Stimulated activated CD8-positive, alpha-beta memory T cell treated with anti-CD3 and anti-CD28 coated beads, Interleukin-4, amount 100 ng/mL, for 24 hours (primary cell): ENCODE results near the gene LUC7L2.
"Not testable (repeated sequence)": the region's sequence is repeated elsewhere in the genome, so short reads cannot be mapped to it uniquely, and the experiment has no call there.

Experiments used
- DNase-seq: peaks from one replicate; pipeline ENCODE4 v3.0.0-alpha.2; 2020; ENCODE audit warnings: low read depth

The LUC7L2 gene

DNA sequence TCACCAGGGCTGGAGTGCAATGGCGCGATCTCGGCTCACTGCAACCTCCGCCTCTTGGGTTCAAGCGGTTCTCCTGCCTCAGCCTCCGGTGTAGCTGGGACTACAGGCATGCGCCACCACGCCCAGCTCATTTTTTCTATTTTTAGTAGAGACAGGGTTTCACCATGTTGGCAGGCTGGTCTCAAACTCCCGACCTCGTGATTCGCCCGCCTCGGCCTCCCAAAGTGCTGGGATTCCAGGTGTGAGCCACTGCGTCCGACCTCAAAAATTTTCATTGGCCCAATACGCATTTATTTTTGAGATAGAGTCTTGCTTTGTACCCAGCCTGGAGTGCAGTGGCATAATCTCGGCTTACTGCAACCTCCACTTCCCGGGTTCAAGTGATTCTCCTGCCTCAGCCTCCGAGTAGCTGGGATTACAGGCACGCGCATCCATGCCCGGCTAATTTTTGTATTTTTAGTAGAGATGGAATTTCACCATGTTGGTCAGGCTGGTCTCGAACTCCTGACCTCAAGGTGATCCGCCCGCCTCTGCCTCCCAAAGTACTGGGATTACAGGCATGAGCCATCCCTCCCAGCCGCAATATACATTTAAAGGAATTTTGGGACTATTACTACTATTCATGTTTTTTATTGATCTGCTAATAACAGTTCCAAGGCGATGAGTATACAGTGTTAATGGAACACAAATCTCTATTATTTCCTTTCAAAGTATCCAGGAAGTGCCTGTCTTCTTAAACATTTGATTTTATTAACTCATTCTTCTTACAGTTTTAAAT is 1.8 kb upstream of the LUC7L2 start:
- not testable (repeated sequence) for DNase-seq

DNA sequence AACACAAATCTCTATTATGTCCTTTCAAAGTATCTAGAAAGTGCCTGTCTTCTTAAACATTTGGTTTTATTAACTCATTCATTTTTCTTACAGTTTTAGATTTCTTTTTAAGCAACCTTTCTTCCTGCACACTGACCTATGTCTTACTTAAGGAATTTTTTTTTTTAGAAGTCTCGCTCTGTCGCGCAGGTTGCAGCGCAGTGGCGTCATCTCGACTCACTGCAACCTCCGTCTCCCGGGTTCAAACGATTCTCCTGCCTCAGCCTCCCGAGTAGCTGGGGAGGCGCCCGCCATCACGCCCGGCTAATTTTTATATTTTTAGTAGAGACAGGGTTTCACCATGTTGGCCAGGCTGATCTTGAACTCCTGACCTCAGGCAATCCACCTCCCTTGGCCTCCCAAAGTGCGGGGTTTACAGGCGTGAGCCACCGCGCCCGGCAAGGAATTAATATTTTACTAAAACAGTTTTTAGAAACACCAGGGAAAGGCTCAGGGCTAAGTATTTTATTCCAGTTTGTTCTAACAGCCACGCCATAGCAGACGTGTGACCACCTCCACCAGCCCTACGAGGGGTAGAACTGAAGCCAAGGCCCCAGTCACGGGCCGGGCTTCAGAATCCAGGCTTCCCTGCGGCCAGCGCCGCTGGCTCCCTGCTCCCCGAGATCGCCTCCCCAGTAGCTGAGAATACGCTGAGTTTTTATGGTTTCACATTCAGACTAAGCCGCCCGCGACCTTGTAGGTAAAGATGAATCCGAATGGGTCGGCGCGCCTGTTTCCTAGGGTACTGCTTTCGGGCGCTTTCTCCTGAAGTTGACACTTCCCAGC is 941 bp upstream of the LUC7L2 start:
- no peak for DNase-seq

DNA sequence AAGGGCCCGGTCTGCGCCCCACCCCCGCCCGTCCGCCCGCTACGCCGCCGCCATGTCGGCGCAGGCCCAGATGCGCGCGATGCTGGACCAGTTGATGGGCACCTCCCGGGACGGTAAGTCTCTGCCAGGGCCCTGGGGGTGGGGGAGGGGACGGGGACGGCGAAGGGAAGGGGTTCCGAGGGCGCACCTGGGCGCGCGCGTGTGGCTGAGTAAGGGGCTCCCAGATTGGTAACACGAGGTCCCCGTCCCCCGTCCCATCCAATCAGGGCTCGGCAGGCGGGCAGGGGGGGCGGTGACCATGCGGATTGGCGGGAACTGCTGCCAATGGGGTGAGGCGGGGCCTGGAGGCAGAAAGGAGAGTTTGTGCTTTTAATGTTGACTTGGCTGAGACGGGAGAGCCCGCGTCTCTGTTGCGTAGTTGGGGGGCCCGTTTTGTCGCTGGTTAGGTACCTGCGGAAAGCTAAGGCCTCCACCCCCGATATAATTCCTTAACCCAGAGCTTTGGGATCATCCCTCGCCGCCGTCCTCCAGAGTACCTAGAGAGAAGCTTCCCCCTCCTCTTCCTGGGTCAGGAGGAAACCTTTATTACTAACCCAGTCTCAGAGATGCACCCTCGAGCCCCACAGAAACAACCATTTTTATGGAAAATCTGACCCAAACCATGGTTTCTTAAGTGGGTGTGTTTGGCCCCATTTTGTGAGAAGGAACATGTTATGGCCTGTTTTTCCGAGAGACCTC is 685 bp downstream of the LUC7L2 start:
- DNase-seq, result peak; percentile 97

DNA sequence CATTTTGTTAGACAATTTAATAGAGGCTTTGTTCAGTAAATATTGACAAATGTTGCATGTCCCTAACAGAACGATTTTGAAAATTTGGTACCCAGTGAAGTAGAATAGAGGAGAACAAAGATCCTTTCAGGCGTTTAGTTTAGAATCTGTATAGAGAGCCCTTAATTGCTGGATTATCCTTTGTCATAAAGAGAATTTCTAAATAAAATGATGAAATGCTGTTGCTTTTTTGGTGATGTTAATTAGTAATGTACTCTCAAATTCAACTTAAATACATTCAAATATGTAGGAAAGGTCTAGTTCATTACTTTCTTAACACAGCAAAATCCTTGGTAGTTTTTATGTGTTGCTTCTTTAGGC is 1.2 kb downstream of the LUC7L2 start:
- DNase-seq, result no peak

DNA sequence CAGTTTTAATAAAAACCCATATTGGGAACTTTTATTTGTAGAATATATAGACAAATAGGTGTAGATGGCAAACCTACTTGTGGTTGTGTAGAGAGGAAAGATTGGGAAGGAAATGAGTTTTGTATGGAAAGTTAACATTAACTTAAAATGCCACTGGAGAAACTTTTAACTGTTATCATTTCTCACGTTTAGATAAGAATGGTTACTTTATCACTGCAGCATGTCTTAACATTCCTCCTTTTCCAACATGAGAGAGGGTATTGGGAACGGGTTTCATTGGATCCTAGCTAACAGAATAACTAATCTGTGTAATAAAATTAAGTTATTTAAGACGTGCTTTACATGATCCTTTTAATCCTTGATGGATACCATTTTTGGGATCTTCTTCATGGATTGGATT is 1.8 kb downstream of the LUC7L2 start:
- DNase-seq, result no peak

DNA sequence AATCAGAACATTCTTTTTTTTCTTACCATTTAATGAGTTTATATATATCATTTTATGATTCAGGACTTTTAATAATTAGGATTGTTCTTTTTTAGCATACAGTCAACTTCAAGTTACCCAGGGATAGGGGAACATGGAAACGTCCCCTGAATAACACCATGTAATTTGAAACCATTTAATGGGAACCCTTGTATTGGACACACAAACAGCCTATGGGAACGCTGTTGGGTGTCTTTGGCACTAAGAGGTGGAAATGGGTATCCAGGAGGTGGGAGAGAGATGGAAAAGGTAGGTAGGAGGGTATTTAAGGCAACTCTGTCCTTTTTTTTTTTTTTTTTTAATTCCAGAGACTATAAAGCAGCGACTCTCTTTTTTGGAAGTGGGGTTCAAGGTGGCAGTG is 2.6 kb downstream of the LUC7L2 start:
- no peak for DNase-seq

DNA sequence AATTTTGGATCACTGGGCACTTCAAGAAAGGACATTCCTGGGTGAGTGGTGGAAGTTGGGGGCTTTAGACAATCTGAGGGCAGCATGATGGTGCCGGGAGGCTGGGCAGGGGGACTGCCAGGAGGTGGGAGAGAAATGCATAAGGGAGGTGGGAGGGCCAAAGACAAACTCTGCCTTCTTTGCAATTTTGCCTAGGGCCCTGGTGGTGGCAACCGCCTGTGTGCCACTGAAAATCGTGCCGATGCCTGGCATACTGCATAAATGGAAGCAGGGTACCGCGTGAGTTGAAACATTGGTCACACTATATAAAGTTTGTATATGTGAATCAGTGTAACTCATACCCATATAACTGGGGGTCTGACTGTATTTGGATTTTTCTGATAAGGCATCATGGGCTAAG is 3.3 kb downstream of the LUC7L2 start:
- DNase-seq, result no peak

DNA sequence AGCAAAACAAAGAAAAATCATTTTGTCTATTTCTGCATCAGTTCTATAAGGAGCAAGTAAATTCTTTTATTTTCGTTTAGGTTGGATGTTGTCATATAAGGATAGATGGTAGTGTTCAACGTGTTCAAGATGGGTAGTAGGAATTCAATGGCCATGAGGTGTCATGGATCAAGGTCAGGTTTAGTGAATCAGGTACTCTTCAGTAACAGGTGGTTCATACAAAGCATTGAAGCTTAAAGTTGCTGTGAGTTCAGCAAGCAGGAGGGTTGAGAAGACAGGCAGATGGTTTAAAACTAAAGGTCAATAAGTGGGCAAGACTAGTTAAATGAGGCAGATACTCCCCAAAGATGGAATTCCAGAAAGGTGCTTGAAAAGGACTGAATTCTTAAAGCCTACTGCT is 5.6 kb downstream of the LUC7L2 start:
- DNase-seq, result no peak

DNA sequence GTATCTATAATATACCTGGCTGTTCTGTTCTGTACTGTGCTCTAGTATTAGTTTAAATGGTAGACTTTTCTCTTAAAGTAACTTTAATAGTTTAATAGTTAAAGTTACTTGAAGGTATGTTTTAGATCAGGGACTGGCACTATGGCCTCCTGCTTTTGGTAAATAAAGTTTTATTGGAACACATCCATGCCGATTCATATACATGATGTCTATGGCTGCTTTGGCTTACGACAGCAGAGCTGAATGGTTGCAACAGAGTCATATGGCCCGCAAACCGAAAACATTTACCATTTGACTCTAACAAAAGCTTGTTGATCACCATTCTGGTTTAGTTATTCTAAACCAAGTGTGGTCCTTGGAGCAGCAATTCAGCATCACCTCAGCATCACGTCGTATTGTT is 6.7 kb downstream of the LUC7L2 start:
- no peak for DNase-seq

DNA sequence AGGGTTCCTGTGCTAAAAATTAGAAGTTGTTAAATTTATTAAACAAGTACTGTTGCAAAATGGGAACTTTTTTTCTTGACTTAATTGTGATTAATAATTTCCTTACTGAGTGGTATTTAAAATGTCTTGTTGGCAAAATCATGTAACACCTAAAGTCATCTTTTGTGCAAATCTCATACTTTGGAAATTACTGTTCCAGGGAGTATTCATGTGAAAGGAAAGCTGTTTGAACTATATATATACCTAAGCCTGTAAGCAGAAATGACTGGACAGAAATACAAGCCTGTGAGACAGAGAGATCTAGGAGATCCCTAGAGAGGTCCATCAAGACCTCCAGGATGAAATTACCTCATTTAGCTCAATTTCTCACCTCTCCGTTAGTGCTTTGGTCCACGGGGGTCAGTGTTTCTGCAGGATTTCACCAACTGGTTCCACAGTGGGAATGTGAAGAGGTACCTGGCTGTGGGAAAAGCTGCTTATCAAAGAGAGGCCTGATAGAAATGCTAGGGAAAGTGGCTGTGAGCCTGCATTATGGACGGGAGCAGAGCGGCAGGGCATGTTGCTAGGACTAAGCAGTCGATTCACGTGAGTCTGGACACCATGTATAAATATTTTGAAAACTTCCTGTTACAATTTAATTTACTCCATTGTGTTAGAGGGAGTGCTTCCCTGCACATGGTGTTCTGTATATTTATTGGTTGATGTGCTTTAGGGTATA is 7.9 kb downstream of the LUC7L2 start:
- DNase-seq, result no peak

DNA sequence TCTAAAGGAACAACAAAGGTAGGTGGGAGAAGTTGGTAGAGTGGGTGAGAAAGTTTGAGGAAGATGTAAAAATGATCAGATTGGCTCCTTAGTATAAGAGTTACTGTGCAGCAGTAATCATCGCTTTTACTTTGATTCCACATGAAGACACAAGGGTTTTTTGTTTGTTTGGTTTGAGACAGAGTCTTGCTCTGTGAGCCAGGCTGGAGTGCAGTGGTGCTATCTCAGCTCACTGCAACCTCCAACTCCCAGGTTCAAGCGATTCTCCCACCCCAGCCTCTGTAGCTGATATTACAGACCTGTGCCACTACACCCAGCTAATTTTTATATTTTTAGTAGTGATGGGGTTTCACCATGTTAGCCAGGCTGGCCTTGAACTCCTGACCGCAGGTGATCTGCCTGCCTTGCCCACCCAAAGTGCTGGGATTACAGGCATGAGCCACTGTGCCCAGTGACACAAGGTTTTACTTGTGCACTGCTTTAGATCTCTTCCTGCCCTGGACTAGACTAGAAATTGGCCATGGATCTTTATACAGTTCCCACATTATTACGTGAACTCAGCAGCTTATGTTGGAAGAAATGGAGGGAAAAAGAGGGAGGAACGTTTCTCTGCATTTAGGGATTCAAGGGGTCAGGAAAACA is 10.7 kb downstream of the LUC7L2 start:
- DNase-seq, result no peak

DNA sequence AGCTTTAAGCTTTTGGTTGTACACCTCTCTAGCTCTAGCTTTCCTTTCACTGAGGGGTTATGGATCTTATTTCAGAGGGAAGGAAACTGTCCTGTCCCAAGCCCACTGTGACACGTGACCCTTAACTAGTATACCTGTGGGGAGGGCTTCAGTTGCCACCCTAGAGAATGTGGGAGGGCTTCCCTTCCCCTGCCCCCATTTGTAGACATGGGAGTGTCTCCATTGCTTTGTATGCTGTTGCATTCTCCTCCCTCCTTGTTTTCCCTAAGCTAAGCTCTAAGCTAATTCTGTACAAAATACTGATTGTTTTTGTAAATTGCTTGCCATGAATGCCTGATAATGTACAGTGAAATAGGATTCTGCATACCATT is 11.2 kb downstream of the LUC7L2 start:
- DNase-seq, result no peak

DNA sequence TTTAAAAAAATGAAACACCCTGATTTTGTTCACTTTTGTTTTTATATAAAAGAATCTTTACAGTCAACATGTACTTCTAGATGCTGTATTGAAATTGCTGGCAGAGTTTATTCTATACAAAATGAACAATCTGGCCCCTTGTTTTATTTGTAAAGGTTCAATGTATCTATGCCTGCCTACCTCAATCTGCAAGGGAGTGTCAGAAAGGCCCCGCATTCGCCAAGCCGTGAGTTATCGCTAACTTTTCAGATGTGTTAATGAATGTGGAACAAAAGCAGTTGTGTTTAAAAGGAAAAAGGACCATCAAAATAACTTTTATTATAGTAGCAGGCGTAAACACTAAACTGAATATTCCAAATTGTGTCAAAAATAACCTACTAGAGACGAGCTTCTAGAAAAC is 14.6 kb downstream of the LUC7L2 start:
- DNase-seq, result no peak

DNA sequence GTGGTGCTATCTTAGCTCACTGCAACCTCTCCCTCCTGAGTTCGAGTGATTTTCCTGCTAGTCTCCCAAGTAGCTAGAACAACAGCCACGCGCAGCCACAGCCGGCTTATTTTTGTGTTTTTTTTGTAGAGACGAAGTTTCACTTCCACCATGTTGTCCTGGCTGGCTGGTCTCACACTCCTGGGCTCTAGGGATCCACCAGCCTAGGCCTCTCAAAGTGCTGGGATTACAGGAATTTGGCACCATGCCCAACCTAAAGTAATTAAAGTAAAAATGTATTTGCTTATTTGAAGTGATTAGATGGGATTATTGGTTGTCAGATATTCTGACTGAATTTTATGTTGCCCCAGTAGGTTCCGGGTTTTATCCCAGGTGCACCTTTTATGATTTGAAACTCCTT is 22.7 kb downstream of the LUC7L2 start:
- DNase-seq, result no peak

DNA sequence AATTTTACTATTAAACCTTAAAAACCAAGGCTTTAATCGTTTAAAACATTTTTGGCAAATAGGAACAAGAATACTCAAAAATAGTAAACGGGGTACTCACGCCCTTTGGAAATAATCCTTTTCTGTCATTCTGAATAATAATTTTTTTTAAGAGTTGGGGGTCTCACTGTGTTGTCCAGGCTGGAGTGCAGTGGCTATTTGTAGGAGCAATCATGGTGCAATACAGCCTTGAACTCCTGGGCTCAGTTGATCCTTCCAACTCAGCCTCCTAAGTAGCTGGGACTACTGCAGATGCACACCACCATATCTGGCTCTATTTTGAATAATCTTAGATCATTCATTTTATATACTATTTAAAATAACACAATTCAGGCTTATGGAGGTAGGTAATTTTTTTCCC is 24.9 kb downstream of the LUC7L2 start:
- no peak for DNase-seq

DNA sequence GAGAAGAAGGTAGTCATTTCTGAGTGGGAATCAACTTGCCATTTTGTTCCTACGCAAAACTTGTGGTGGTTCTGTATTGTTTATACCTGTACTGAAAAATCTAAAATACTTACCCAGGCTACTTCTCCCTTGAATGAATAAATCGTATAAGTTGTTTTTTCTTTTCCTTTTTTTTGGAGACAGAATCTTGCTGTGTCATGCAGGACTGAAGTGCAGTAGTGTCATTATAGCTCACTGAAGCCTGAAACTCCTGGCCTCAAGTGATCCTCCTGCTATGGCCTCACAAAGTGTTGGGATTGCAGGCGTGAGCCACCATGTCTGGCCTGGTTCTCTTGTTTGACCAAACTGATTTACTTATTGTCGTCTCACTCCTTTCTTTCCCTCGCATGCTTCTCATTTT is 27.9 kb downstream of the LUC7L2 start:
- no peak for DNase-seq

DNA sequence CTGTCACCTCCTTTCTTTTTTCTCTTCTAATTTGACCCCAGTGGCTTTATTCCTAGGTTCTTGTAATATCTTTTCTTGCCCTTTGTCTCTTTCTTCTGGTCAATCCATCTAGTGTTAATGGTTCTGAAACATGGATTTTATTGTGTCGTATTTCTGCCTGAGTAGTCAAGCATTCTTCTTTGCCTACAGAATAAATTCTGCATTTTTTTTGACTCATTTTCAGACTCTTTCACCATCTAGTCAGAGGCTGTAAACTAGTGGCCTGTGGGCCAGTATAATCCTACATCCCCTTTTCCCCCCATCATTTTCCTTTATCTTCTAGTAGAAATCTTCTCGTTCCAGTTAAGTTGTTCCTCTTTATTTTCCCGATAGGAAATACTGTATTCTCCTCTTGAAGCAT is 29.4 kb downstream of the LUC7L2 start:
- no peak for DNase-seq

DNA sequence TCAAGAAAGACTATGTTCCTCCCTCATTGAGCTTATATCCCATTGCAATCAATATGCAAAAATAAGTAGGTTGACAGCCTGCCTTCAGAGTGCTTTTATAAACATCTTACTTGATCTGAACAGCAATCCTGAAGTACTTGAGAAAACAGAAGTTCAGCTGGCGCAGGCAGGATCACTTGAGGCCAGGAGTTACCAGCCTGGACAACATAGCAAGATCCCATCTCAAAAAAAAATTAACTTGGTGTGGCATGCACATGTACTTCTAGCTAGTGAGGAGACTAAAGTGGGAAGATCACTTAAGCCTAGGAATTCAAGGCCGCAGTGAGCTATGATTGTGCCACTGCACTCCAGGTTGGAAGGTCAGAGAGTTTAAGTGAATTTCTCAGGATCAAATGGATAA is 30.1 kb downstream of the LUC7L2 start:
- no peak for DNase-seq

DNA sequence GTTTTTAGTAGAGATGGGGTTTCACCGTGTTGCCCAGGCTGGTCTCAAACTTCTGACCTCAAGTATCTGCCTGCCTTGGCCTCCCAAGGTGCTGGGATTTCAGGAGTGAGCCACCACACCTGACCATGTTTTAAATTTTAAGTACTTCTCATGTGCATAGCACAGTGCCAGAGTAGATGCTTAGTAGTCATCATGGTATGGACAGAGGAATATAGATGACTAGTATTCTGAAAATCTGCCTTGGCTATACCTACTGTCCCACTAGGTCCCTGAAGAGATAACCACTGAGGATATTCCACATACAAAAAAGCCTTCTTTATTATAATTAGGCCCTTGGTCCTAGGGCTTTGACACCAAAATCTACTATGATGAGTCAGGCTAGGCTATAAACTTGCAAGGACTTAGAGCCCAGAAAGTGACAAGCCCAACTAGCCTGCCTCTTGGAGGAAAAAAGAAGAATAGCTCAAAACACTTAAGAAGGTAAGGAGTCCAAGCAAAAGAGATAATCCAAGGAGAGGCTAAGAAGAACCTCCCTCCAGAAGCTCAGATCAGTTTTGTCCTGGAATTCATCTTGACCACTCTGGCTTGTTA is 34.0 kb downstream of the LUC7L2 start:
- DNase-seq, result no peak

DNA sequence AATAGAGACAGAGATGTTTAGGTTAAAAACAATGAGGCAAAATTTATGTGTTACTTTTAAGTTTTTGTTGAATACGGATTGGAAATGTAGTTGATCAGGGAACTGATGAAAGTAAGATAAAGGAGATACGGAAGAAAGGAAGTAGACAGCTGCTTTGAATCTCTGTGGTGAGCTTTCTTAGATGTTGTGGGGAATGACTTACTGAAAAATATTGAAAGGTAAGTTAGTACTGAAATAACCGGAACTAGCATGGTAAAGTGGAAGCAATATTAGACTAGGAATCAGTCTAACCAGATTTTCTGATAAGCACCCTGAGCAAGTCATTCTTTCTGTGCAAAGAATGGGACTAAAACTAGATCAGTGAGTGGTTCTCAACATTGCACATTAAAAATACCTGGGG is 34.8 kb downstream of the LUC7L2 start:
- DNase-seq, result no peak

DNA sequence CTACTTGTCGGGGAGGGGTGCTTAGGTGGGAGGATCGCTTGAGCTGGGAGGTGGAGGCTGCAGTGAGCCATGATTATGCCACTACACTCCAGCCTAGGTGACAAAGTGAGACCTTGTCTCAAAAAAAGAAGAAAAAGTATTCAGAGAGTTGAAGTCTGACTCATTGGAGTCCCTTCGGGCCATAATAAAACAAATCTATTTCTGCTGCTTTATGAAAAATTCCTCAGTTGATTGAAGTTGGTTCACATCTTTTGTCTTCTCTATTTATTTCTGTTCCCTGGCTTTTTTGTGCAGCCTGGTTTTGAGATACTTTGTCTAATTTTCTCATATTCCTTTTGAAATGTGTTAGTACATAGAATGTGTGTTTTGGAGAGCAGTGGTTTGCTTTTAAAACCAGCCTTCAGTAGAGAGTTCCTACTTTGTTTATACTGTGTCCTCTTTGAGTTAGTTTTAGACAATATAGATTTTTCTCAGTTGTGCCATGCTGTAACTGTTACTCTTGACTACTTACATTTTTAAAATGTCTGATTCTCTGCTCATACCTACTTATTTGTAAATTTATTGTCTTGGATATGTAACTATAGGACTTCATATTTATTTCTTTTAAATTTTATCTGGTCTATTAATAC is 36.7 kb downstream of the LUC7L2 start:
- DNase-seq, result no peak
